GM03348 (cell line): ENCODE data around the gene SEMA3D.

ENCODE experiments used
- DNase-seq: peaks from one replicate; pipeline ENCODE4 v3.0.0; 2012; ENCODE audit warnings: low spot score

Gene SEMA3D

GRCh38 chr7:85186521-85187241 is at the start of gene SEMA3D:
SEMA3D (minus strand) TSS chr7:85187056; CDS start chr7:85121891, 65,165 bp downstream.
- peak; percentile 93 for DNase-seq

GRCh38 chr7:85234730-85235129 is 47.9 kb upstream of the SEMA3D start:
- DNase-seq, result no peak

GRCh38 chr7:85232068-85232467 is 45.2 kb upstream of the SEMA3D start:
- DNase-seq, result no peak

GRCh38 chr7:85230623-85231022 is 43.8 kb upstream of the SEMA3D start:
- DNase-seq, result no peak

- DNase-seq, result no peak
These were observed 42.7 kb upstream of the SEMA3D start for GRCh38 chr7:85229544-85229943.

- DNase-seq, result no peak
These were observed 39.7 kb upstream of the SEMA3D start for GRCh38 chr7:85226361-85227085.

- DNase-seq, result no peak
These were observed 37.3 kb upstream of the SEMA3D start for GRCh38 chr7:85224171-85224570.

- DNase-seq, result no peak
These were observed 35.7 kb upstream of the SEMA3D start for GRCh38 chr7:85222522-85222921.

GRCh38 chr7:85221796-85222195 is 34.9 kb upstream of the SEMA3D start:
- no peak for DNase-seq

- DNase-seq, result no peak
These were observed 33.8 kb upstream of the SEMA3D start for GRCh38 chr7:85220651-85221050.

- no peak for DNase-seq
These were observed 33.2 kb upstream of the SEMA3D start for GRCh38 chr7:85220023-85220422.

- no peak for DNase-seq
These were observed 30.2 kb upstream of the SEMA3D start for GRCh38 chr7:85217085-85217484.

- DNase-seq, result no peak
These were observed 28.2 kb upstream of the SEMA3D start for GRCh38 chr7:85215098-85215497.

- DNase-seq, result no peak
These were observed 26.6 kb upstream of the SEMA3D start for GRCh38 chr7:85213500-85213899.

GRCh38 chr7:85205754-85206153 is 18.9 kb upstream of the SEMA3D start:
- no peak for DNase-seq

GRCh38 chr7:85204496-85204895 is 17.6 kb upstream of the SEMA3D start:
- DNase-seq, result no peak

- no peak for DNase-seq
These were observed 17.2 kb upstream of the SEMA3D start for GRCh38 chr7:85204061-85204460.

GRCh38 chr7:85201209-85201608 is 14.4 kb upstream of the SEMA3D start:
- DNase-seq, result no peak

- peak; percentile 12 for DNase-seq
These were observed 9.8 kb upstream of the SEMA3D start for GRCh38 chr7:85196696-85197095.

- peak; percentile 25 for DNase-seq
These were observed 4.5 kb upstream of the SEMA3D start for GRCh38 chr7:85191383-85191782.

- DNase-seq, result peak; percentile 55
These were observed 754 bp downstream of the SEMA3D start for GRCh38 chr7:85186083-85186520.

GRCh38 chr7:85185424-85186082 is 1.3 kb downstream of the SEMA3D start:
- DNase-seq, result peak; percentile 72
